AG04450 (cell line): ENCODE results near the gene ASB13. TPM values are rescaled to one million over a fixed set of nuclear protein-coding genes. Genes with fewer than 3 reads are reported as not detected.

ENCODE experiments used
- CTCF ChIA-PET: fragments of 300-600, 350-600 bp; formaldehyde crosslinking; extraction: SDS; loops from one replicate; lab custom pipeline; 2022; ENCODE audit warnings: antibody characterized with exemption, inconsistent platforms; lab: Charles Lee
- POLR2A ChIA-PET: fragments of 350-600 bp; formaldehyde crosslinking; extraction: SDS; loops from one replicate; lab custom pipeline; 2021; ENCODE audit warnings: antibody characterized with exemption, inconsistent platforms; lab: Yijun Ruan, JAX
- DNase-seq: peaks from one replicate; pipeline ENCODE4 v3.0.0-alpha.2; 2011; ENCODE audit warnings: low read depth, low spot score
- H3K27ac ChIP-seq: one replicate; pipeline ENCODE4 v1.5.1; 2012; ENCODE audit warnings: low read depth, low read length, control low read depth
- H3K27me3 ChIP-seq: one replicate; pipeline ENCODE4 v1.6.0; 2012; ENCODE audit warnings: low read length; ENCODE audit not compliant: control insufficient read depth, insufficient read depth
- H3K4me3 ChIP-seq: 2 replicates; pipeline ENCODE4 v1.5.1; 2011; ENCODE audit warnings: mild to moderate bottlenecking, low read depth, low read length, control low read depth
- H3K9me3 ChIP-seq: 2 replicates; pipeline ENCODE4 v1.5.1; 2012; ENCODE audit warnings: low read length; ENCODE audit not compliant: control insufficient read depth, insufficient read depth
- CTCF ChIP-seq: IDR thresholded peaks from 2 replicates; pipeline ENCODE4 v1.5.1; 2011; ENCODE audit warnings: low read depth, low read length, control low read depth, inconsistent platforms
- polyA plus RNA-seq: library from polyadenylated mRNA; depleted of rRNA; stranded (reverse); fragments of >200 nt; gene quantifications from 2 replicates; pipeline ENCODE4 v1.2.3, GENCODE V29; 2011

Gene ASB13
- polyA plus RNA-seq, 1 experiment: 4.0 TPM

DNA sequence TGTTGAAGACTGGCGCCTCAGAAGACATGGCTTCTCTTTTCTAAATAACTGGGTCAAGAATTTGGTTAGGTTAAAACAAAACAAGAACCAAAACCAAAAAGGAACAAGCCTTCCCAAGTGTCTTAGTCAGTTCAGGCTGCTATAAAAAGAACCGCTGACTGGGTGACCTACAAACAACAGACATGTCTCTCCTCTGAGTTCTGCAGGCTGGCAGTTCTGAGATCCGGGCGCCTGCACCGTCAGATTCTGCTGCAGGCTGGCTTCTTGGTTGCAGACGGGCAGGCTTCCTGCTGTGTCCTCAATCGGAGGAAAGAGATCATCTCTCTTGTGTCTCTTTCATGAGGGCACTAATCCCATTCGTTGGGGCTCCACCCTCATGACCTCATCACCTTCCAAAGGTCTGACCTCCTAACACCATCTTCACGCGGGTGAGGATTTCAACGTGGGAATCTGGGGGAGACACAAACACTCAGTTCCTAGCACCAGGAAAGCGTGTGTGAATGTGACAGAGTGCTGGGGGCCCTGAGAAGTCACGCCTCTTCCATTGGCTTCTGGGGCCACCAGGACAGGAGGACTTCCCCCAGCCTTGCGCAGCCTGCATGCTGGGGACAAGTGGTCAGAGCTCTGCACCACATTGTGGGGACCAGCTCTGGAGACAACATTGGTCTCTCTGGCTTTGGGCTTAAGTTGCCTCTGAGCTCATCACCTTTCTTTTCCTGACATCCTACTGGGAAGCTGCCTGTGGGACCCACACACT is 63.1 kb downstream of the ASB13 start:
- no peak overlapping the region for H3K4me3 ChIP-seq
- ChIA-PET POLR2A (no interaction called here), CTCF (no interaction called here)
- no peak for DNase-seq
- TF ChIP-seq CTCF: no peak
- H3K27me3 ChIP-seq: no peaks in the 10 kb centered on the region
- H3K27ac ChIP-seq: no peak overlapping the region
- peaks cover 14% of the 10 kb centered on the region for H3K9me3 ChIP-seq

DNA sequence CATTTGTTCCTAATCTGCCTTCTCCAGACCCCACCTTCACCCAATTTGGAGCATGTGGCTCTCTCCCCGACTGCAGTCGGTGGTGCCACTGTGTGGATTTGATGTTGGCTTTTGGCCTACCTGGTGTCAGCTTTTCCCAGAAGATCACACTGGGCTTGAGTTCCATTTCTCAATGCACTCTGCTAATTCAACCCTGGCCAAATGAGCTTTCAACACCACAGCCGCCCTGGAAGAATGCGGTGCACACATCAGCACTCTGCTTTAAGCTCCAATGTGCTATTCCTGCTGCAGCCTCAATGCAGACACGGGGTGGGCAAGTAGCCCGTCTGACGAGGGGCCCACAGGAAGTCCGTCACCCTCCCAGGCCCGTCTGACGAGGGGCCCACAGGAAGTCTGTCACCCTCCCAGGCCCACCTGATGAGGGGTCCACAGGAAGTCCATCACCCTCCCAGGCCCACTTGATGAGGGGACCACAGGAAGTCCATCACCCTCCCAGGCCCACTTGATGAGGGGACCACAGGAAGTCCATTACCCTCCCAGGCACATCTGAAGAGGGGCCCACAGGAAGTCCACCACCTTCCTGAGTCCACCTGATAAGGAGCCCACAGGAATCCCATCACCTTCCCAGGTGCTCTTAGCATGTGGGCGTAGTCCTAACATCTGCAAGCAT is 64.4 kb downstream of the ASB13 start:
- Histone ChIP-seq H3K27me3 (no peaks in the 10 kb centered on the region), H3K27ac (no peak overlapping the region), H3K9me3 (peaks cover 14% of the 10 kb centered on the region), H3K4me3 (no peak overlapping the region)
- POLR2A ChIA-PET: no interaction called here
- DNase-seq: no peak
- CTCF ChIA-PET: no interaction called here
- TF ChIP-seq CTCF: no peak

DNA sequence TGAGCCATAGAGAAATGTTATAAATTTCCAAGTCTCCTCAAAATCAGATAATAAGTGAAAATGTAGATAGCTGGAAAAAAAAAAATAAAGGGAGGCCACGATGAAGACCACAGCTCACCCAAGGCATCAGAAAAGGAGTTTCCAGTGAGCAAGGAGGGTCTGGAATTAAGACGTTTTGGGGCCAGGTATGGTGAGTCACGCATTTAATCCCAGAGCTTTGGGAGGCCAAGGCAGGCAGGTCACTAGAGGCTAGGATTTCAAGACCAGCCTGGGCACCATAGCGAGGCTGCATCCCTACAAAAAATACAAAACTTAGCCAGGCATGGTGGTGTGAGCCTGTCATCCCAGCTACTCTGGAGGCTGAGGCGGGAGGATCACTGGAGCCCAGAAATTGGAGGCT is 65.5 kb downstream of the ASB13 start:
- CTCF ChIA-PET: no interaction called here
- DNase-seq: no peak
- POLR2A ChIA-PET: no interaction called here

DNA sequence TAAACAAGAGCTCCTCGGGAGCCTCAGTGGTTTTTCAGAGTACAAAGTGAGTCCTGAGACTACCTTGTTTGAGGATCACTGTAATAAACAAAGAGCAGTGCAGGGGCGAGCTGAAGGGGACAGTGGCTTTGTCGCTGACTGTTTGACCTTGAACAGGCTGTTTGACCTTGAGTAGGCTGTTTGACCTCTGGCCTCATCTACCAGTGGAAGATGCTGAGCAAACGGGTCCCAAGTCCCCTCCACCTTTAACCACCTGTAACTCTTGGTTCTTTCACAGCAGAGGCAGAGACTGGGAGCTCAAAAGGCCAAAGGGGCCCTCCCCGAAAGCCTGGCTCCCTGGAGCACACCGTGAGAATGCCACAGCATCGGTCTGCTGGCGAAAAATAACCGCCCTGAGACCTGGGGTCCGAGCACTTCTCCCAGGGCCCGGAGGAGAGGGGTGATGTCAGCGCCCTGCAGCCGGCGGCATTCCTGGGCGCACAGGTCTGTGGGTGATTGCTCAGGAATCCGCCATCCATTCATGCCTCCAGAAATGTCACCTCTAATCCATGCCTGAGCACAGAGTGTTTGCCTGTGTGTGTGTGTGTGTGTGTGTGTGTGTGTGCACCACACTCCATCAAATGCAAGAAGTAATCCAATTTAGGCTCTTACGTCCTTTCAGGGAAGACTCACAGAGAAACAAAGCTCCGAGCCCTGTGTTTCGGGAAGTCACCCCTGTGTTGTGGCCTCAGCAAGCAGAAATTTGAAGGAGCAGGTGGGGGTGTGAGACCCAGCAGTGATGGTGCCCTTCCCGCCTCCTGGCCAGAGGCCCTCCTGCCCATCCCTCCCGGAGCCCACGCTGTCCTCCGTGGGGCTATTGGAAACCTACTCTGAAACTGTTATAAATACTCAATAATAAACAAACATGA is 66.5 kb downstream of the ASB13 start:
- no peak for TF ChIP-seq CTCF
- Histone ChIP-seq H3K9me3 (peaks cover 14% of the 10 kb centered on the region), H3K4me3 (no peak overlapping the region), H3K27me3 (no peaks in the 10 kb centered on the region), H3K27ac (no peak overlapping the region)
- DNase-seq: no peak
- ChIA-PET POLR2A (no interaction called here), CTCF (interaction anchor here (0.7 to 0.9 kb wide), 2 partner anchors 24 to 30 kb away, joined by 3 read pairs; no protein-coding TSS in a partner anchor)

More for the DNA sequence above, 65.5 kb downstream of the ASB13 start:
- Histone ChIP-seq H3K9me3 (peaks cover 14% of the 10 kb centered on the region), H3K27me3 (no peaks in the 10 kb centered on the region), H3K4me3 (no peak overlapping the region), H3K27ac (no peak overlapping the region)
- TF ChIP-seq CTCF: no peak
